Measurements from ENCODE around the gene HNF4A.

HNF4A gene

GRCh38 chr20:44445742-44446710, 90.5 kb downstream of the HNF4A start:
- DNase-seq (ENCODE audit: low read depth), result no peak

GRCh38 chr20:44447827-44448419, 92.4 kb downstream of the HNF4A start:
- no peak for DNase-seq (ENCODE audit: low read depth)

- DNase-seq (ENCODE audit: low read depth), result no peak
Observed at GRCh38 chr20:44448753-44449546, 93.5 kb downstream of the HNF4A start.

GRCh38 chr20:44449864-44450263, 94.4 kb downstream of the HNF4A start:
- DNase-seq (ENCODE audit: low read depth), result no peak

- DNase-seq (ENCODE audit: low read depth), result no peak
Observed at GRCh38 chr20:44450281-44450889, 94.9 kb downstream of the HNF4A start.

- no peak for DNase-seq (ENCODE audit: low read depth)
Observed at GRCh38 chr20:44450903-44451450, 95.5 kb downstream of the HNF4A start.

- no peak for DNase-seq (ENCODE audit: low read depth)
Observed at GRCh38 chr20:44454306-44454963, 98.9 kb downstream of the HNF4A start.

GRCh38 chr20:44455126-44455525, 99.6 kb downstream of the HNF4A start:
- no peak for DNase-seq (ENCODE audit: low read depth)

- DNase-seq (ENCODE audit: low read depth), result no peak
Observed at GRCh38 chr20:44456611-44457010, 101.1 kb downstream of the HNF4A start.

GRCh38 chr20:44457016-44457415, 101.5 kb downstream of the HNF4A start:
- DNase-seq (ENCODE audit: low read depth), result no peak

GRCh38 chr20:44459271-44459670, 103.8 kb downstream of the HNF4A start:
- DNase-seq (ENCODE audit: low read depth), result no peak

GRCh38 chr20:44460795-44461141, 105.3 kb downstream of the HNF4A start:
- no peak for DNase-seq (ENCODE audit: low read depth)

- DNase-seq (ENCODE audit: low read depth), result no peak
Observed at GRCh38 chr20:44461142-44461802, 105.8 kb downstream of the HNF4A start.

- DNase-seq (ENCODE audit: low read depth), result no peak
Observed at GRCh38 chr20:44461803-44462174, 106.3 kb downstream of the HNF4A start.

GRCh38 chr20:44463466-44463865, 108.0 kb downstream of the HNF4A start:
- DNase-seq (ENCODE audit: low read depth), result no peak

GRCh38 chr20:44464514-44464913, 109.0 kb downstream of the HNF4A start:
- no peak for DNase-seq (ENCODE audit: low read depth)

- DNase-seq (ENCODE audit: low read depth), result no peak
Observed at GRCh38 chr20:44465001-44465560, 109.6 kb downstream of the HNF4A start.

GRCh38 chr20:44467289-44467883, 111.9 kb downstream of the HNF4A start:
- DNase-seq (ENCODE audit: low read depth), result no peak

GRCh38 chr20:44468044-44468782, 112.7 kb downstream of the HNF4A start:
- DNase-seq (ENCODE audit: low read depth), result no peak
